Lung (tissue), 12 donors: ENCODE data around the gene MTHFD2L. TPM values are rescaled to one million over a fixed set of nuclear protein-coding genes. Genes with fewer than 3 reads are reported as not detected.
"Not testable (repeated sequence)": the region's sequence is repeated elsewhere in the genome, so short reads cannot be mapped to it uniquely, and the experiment has no call there.

Experiments
- ATAC-seq: fragments of 200-7000 bp; cut with Tn5 transposase; one replicate; pipeline ENCODE4 v1.9.1; 2020; ENCODE audit warnings: moderate number of reproducible peaks; ENCODE audit not compliant: insufficient read depth, low FRiP score
- DNase-seq, 3 donors: peaks; one replicate each; pipeline ENCODE4 v3.0.0-alpha.2; 2013 to 2017
- H3K27ac ChIP-seq, 2 donors: one replicate each; pipeline ENCODE4 v1.5.1; 2013; ENCODE audit warnings: mild to moderate bottlenecking in 2 of 2, moderate library complexity in 2 of 2, control low read depth in 1 of 2, inconsistent platforms in 1 of 2, low read depth in 1 of 2, low read length in 1 of 2
- H3K27me3 ChIP-seq, 3 donors: one replicate each; pipeline ENCODE4 v1.5.1; 2013; ENCODE audit warnings: low read length in 2 of 3; ENCODE audit not compliant: control insufficient read depth in 3 of 3, insufficient read depth in 3 of 3
- H3K36me3 ChIP-seq, 4 donors: one replicate each; pipeline ENCODE4 v1.5.1; 2013; ENCODE audit warnings: low read length in 4 of 4, mild to moderate bottlenecking in 1 of 4, moderate library complexity in 1 of 4; ENCODE audit not compliant: control insufficient read depth in 4 of 4, insufficient read depth in 4 of 4
- H3K4me1 ChIP-seq, 5 donors: one replicate each; pipeline ENCODE4 v1.5.1; 2013; ENCODE audit warnings: low read length in 5 of 5, mild to moderate bottlenecking in 2 of 5, moderate library complexity in 1 of 5; ENCODE audit not compliant: control insufficient read depth in 5 of 5, insufficient read depth in 5 of 5
- H3K4me3 ChIP-seq: one replicate; pipeline ENCODE4 v1.5.1; 2013; ENCODE audit warnings: mild to moderate bottlenecking, control low read depth, moderate library complexity
- H3K9ac ChIP-seq, 2 donors: one replicate each; pipeline ENCODE4 v1.5.1; 2013; ENCODE audit warnings: low read length in 2 of 2, control low read depth in 1 of 2; ENCODE audit not compliant: insufficient read depth in 1 of 2
- H3K9me3 ChIP-seq, 4 donors: one replicate each; pipeline ENCODE4 v1.5.1; 2013; ENCODE audit warnings: low read length in 3 of 4, mild to moderate bottlenecking in 1 of 4, moderate library complexity in 1 of 4; ENCODE audit not compliant: control insufficient read depth in 4 of 4, insufficient read depth in 3 of 4
- WGBS, 2 donors: extraction: QIAGEN DNeasy Blood & Tissue Kit; methylation state at CpG; one replicate each; pipeline ENCODE4 v1.1.7; 2013; 5-methylcytosine and 5-hydroxymethylcytosine counted together
- polyA plus RNA-seq, 2 donors: library from polyadenylated mRNA; stranded (reverse); fragments of 200-250 nt; gene quantifications; one replicate each; pipeline ENCODE4 v1.2.1, GENCODE V29; 2013
- total RNA-seq, 2 donors: library from RNA; depleted of rRNA in 1 of 2; stranded (reverse); fragments of >200 nt in 1 of 2; gene quantifications; one replicate each; pipeline ENCODE4 v1.2.1, GENCODE V29; 2014 to 2021
- TF ChIP-seq, protein P1 (sequence below): IDR thresholded peaks from 2 replicates; pipeline ENCODE4 v1.5.1; 2012; ENCODE audit warnings: mild to moderate bottlenecking; ENCODE audit errors: control extremely low read depth, extremely low read depth
- donor health status: control.
- donor health status: control.
- donor health status: Bipolar disorder and iron deficiency.
- donor health status: healthy.
- donor health status: DM: yes; HTN: yes; CAD: no.

Gene MTHFD2L
- total and polyA plus RNA-seq, 4 donors, result 11.9 to 32.1 (median 15.4) TPM

DNA sequence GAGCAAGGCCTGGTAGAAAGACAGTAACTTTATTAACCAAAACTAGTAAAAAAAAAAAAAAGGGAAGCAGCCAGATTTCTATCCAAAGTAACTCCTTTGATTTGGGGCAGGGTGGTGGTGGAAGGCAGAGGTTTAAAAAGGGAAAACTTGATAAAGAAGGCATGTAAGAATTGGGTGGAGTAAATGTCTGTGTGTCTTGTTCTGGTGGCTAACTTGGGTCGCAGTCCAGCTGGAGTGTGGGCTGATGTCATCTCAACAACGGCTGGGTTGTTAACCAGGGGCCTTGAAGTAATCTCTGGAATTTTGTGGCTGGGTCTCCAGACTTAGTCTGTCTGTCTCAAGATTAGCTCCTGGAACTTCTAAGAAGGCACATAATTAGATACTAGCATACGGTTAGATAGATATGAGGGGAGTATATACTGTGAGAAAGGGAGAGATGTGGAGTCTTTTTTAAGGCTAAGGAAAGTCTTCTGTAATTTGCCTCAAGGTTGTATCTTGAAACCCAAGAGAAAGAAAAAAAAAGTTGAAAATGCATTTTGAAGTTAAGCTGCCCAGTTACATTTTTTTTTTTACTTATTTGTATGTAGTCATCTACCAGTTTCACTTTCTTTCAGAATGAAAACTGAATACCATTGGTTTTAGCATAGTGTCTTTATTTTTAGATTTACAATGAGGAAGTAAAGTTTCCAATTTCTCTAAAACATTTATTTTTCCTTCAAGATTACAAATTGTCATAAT is 48.3 kb downstream of the MTHFD2L start:
- TF ChIP-seq, protein P1, sequence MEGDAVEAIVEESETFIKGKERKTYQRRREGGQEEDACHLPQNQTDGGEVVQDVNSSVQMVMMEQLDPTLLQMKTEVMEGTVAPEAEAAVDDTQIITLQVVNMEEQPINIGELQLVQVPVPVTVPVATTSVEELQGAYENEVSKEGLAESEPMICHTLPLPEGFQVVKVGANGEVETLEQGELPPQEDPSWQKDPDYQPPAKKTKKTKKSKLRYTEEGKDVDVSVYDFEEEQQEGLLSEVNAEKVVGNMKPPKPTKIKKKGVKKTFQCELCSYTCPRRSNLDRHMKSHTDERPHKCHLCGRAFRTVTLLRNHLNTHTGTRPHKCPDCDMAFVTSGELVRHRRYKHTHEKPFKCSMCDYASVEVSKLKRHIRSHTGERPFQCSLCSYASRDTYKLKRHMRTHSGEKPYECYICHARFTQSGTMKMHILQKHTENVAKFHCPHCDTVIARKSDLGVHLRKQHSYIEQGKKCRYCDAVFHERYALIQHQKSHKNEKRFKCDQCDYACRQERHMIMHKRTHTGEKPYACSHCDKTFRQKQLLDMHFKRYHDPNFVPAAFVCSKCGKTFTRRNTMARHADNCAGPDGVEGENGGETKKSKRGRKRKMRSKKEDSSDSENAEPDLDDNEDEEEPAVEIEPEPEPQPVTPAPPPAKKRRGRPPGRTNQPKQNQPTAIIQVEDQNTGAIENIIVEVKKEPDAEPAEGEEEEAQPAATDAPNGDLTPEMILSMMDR, result no peak
- H3K9ac ChIP-seq, result no peak overlapping the region
- ATAC-seq (no peak), DNase-seq (no peak)
- H3K4me3 ChIP-seq, result no peak overlapping the region
- H3K27ac ChIP-seq, result peak overlapping the region in 1 of 2 donors; percentile 6
- peaks cover 0 to 3% (median 1%) of the 10 kb centered on the region in 5 donors for H3K4me1 ChIP-seq
- H3K36me3 ChIP-seq, result peaks cover 0 to 10% (median under 1%) of the 10 kb centered on the region in 4 donors
- WGBS, 2 donors, result 45 to 50% methylated on average over 3 of the region's 3 CpGs
- H3K27me3 ChIP-seq, result no peaks in the 10 kb centered on the region
- H3K9me3 ChIP-seq, result no peaks in the 10 kb centered on the region

- not testable (repeated sequence) for H3K9ac ChIP-seq, H3K36me3 ChIP-seq, H3K4me3 ChIP-seq, ATAC-seq, H3K27me3 ChIP-seq, H3K27ac ChIP-seq, H3K4me1 ChIP-seq, H3K9me3 ChIP-seq
- 78 to 86% methylated on average over 7 of the region's 7 CpGs for WGBS, 2 donors
- peak in 2 of 3 donors; percentile 6 to 46 for DNase-seq
Measured at GRCh38 chr4:74214457-74215159, 56.7 kb downstream of the MTHFD2L start.

DNA sequence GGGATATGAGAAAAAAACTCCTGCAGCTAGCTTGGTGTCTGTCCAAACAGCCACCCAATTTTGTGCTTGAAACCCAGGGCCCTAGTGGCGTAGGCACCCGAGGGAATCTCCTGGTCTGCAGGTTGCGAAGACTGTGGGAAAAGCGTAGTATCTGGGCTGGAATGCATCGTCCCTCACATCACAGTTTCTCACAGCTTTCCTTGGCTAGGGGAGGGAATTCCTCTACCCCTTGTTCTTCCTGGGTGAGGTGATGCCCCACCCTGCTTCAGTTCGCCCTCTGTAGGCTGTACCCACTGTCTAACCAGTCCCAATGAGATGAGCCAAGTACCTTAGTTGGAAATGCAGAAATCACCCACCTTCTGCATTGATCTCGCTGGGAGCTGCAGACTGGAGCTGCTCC is 57.3 kb downstream of the MTHFD2L start:
- not testable (repeated sequence) for ATAC-seq, H3K9ac ChIP-seq, H3K9me3 ChIP-seq, H3K36me3 ChIP-seq, DNase-seq, H3K27me3 ChIP-seq, H3K4me1 ChIP-seq, H3K27ac ChIP-seq, H3K4me3 ChIP-seq
- WGBS, 2 donors, result 95 to 96% methylated on average over 7 of the region's 7 CpGs

- Histone ChIP-seq H3K9me3 (no peaks in the 10 kb centered on the region), H3K27me3 (no peaks in the 10 kb centered on the region), H3K9ac (no peak overlapping the region), H3K4me1 (peaks cover 0 to 5% (median 0%) of the 10 kb centered on the region in 5 donors), H3K27ac (no peak overlapping the region), H3K36me3 (no peaks in the 10 kb centered on the region), H3K4me3 (no peak overlapping the region)
- DNase-seq (no peak), ATAC-seq (no peak)
- TF ChIP-seq, protein P1, result no peak
- WGBS, 2 donors, result 73 to 74% methylated on average over 3 of the region's 3 CpGs
Measured at GRCh38 chr4:74217365-74217764, 59.4 kb downstream of the MTHFD2L start.
